ENCODE measurements around the gene PSMA3. TPM values are rescaled to one million over a fixed set of nuclear protein-coding genes. Genes with fewer than 3 reads are reported as not detected.

The PSMA3 gene
- total and polyA plus RNA-seq, 4 donors, result 64.3 to 302 (median 181) TPM

DNA sequence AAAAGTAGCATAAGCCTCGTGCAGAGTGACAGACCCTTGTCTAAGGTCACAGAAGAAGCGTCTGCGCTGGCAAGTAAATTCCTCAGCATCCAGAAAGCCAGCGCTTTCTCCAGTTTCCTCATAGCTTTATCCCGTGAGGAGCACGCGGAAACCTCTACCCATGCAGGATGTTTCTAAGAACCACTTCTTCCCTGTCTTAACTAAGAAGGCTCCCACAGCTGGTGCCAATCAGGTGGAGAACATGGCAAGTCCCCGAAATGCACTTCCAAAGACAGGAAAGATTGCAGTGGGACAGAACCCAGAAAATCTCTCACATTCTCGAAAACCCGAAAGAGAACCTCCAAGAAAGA, 52.7 kb downstream of the PSMA3 start:
- no peak for DNase-seq
- Histone ChIP-seq H3K4me1 (ENCODE audit: control insufficient read depth in 5 of 5, insufficient read depth in 5 of 5, low read length in 5 of 5) (peaks cover 3 to 33% (median 7%) of the 10 kb centered on the region in 5 donors), H3K4me3 (peak overlapping the region; percentile 59), H3K27ac (ENCODE audit: low read depth in 1 of 2, low read length in 1 of 2) (peak overlapping the region; percentile 98 to 100), H3K27me3 (ENCODE audit: control insufficient read depth in 3 of 3, insufficient read depth in 3 of 3, low read length in 2 of 3) (no peaks in the 10 kb centered on the region), H3K36me3 (ENCODE audit: control insufficient read depth in 4 of 4, insufficient read depth in 4 of 4, low read length in 4 of 4) (peaks cover 10 to 28% (median 19%) of the 10 kb centered on the region in 4 donors), H3K9me3 (ENCODE audit: control insufficient read depth in 4 of 4, insufficient read depth in 3 of 4, low read length in 3 of 4) (peaks cover 0 to 4% (median 0%) of the 10 kb centered on the region in 4 donors), H3K9ac (ENCODE audit: insufficient read depth in 1 of 2, low read length in 2 of 2) (peak overlapping the region; percentile 79 to 98)
- TF ChIP-seq, protein P1, sequence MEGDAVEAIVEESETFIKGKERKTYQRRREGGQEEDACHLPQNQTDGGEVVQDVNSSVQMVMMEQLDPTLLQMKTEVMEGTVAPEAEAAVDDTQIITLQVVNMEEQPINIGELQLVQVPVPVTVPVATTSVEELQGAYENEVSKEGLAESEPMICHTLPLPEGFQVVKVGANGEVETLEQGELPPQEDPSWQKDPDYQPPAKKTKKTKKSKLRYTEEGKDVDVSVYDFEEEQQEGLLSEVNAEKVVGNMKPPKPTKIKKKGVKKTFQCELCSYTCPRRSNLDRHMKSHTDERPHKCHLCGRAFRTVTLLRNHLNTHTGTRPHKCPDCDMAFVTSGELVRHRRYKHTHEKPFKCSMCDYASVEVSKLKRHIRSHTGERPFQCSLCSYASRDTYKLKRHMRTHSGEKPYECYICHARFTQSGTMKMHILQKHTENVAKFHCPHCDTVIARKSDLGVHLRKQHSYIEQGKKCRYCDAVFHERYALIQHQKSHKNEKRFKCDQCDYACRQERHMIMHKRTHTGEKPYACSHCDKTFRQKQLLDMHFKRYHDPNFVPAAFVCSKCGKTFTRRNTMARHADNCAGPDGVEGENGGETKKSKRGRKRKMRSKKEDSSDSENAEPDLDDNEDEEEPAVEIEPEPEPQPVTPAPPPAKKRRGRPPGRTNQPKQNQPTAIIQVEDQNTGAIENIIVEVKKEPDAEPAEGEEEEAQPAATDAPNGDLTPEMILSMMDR (IDR thresholded peaks at IDR 0.05; ENCODE audit: control extremely low read depth, extremely low read depth), result no peak
- WGBS, 2 donors, result 0 to 1% methylated on average over 10 of the region's 10 CpGs
- no peak for ATAC-seq (ENCODE audit: insufficient read depth, low FRiP score)

DNA sequence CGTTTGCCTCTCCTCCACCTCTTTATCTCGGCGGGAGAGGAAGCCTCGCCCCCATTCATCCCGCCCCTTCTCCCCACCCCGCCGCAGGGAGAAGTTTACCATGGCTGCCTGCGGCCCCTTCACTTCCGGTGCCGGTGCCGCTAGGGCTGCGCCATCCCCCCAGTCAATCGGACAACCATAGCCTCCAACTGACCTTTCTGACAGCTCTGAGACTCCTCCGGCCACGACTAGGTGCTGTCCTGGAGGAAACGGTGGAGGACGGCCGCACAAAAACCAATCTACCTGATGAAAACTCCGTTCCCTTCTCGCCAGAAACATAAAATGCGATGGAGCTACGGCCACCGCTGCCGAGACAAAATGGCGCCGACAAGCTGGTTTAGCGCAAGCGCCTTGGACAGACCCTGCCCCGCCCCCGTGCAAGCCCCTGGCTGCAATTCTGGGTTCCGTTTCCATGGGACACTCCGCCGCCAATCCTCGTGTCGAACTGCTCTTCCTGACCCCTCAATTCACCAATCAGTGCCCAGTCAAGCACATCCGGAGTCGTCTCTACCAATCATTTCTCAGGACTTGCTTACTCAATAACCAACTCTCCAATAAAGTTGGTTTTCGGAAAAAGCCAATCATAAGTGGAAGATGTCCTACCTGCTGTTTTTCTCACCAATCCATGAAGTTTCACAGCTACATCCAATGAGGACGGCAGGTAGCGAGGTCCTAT, 53.3 kb downstream of the PSMA3 start:
- ATAC-seq (ENCODE audit: insufficient read depth, low FRiP score), result peak; percentile 93
- 0 to 1% methylated on average over 40 of the region's 40 CpGs for WGBS, 2 donors
- no peaks in the 10 kb centered on the region for H3K27me3 ChIP-seq (ENCODE audit: control insufficient read depth in 3 of 3, insufficient read depth in 3 of 3, low read length in 2 of 3)

DNA sequence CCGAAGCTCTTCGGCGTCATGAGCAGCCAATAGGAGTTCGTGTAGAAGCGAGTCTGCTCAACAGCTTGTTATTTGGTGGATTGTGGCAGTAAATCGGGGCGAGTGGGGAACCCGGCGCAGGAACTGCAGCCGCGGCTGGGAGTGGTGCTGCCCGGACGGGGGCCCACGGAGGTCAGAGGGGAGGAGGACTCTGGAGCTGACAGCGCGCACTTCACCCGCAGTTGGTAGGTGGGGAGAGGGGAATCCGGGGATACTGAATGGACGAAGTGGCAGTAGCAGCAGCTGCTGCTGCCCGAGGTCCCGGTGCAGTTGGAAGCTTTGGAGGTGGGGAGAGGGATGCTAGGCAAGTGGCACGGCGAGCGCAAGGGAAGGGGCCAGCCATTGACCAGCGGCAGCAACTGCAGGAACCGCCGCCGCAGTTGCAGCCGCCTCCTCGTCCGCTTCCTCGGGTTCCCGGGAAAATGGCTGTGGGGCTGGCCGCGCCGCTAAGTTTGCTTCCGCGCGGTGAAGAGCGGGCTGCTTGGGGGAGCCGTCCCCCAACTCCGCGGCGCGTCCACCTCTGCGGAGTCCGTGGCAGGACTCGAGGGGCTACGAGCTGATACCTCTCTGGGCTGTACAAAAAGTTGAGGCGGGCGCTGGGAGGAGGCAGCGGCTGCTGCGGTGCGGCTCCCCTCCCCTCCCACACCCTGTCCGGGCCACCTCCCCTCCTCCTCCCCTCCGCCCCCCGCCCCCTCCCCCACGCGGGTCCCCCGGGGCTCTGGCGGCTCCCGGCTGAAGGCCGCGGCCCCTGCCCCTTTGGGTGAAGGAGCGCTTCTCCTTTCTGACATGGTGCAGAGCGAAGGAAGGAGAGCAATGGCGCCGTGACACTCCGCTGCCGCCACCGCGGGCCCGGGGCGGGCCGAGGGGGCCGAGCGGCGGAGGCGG, 54.1 kb downstream of the PSMA3 start, which contains the start of gene ARID4A:
TSS of gene ARID4A (plus strand) at position 79 of the 924 bp plus-strand sequence. CDS start 1,300 bp downstream, outside the sequence.
- ATAC-seq (ENCODE audit: insufficient read depth, low FRiP score) (peak; percentile 22), DNase-seq (peak; percentile 66 to 70 (median 67))
- peak within 1 kb of the TSS; percentile 98 to 100 for H3K27ac ChIP-seq (ENCODE audit: low read depth in 1 of 2, low read length in 1 of 2)
- H3K27me3 ChIP-seq (ENCODE audit: control insufficient read depth in 3 of 3, insufficient read depth in 3 of 3, low read length in 2 of 3), result no peaks in the 10 kb centered on the region
- peaks cover 2 to 28% (median 7%) of the 10 kb centered on the region in 5 donors for H3K4me1 ChIP-seq (ENCODE audit: control insufficient read depth in 5 of 5, insufficient read depth in 5 of 5, low read length in 5 of 5)
- WGBS, 2 donors, result 0 to 1% methylated on average over 49 to 78 of the region's 79 CpGs
- peaks cover 3 to 38% (median 18%) of the 10 kb centered on the region in 4 donors for H3K36me3 ChIP-seq (ENCODE audit: control insufficient read depth in 4 of 4, insufficient read depth in 4 of 4, low read length in 4 of 4)
- peak within 1 kb of the TSS; percentile 89 to 98 for H3K9ac ChIP-seq (ENCODE audit: insufficient read depth in 1 of 2, low read length in 2 of 2)
- TF ChIP-seq, protein P1 (IDR thresholded peaks at IDR 0.05; ENCODE audit: control extremely low read depth, extremely low read depth), result no peak
- H3K9me3 ChIP-seq (ENCODE audit: control insufficient read depth in 4 of 4, insufficient read depth in 3 of 4, low read length in 3 of 4), result peaks cover 0 to 4% (median 0%) of the 10 kb centered on the region in 4 donors
- H3K4me3 ChIP-seq, result peak within 1 kb of the TSS; percentile 99

More for the DNA sequence above, 53.3 kb downstream of the PSMA3 start:
- Histone ChIP-seq H3K4me1 (ENCODE audit: control insufficient read depth in 5 of 5, insufficient read depth in 5 of 5, low read length in 5 of 5) (peaks cover 2 to 28% (median 8%) of the 10 kb centered on the region in 5 donors), H3K9ac (ENCODE audit: insufficient read depth in 1 of 2, low read length in 2 of 2) (peak overlapping the region; percentile 87 to 98), H3K9me3 (ENCODE audit: control insufficient read depth in 4 of 4, insufficient read depth in 3 of 4, low read length in 3 of 4) (peaks cover 0 to 4% (median 0%) of the 10 kb centered on the region in 4 donors), H3K4me3 (peak overlapping the region; percentile 59), H3K27ac (ENCODE audit: low read depth in 1 of 2, low read length in 1 of 2) (peak overlapping the region; percentile 98 to 100), H3K36me3 (ENCODE audit: control insufficient read depth in 4 of 4, insufficient read depth in 4 of 4, low read length in 4 of 4) (peaks cover 6 to 33% (median 17%) of the 10 kb centered on the region in 4 donors)
- TF ChIP-seq, protein P1 (IDR thresholded peaks at IDR 0.05; ENCODE audit: control extremely low read depth, extremely low read depth), result no peak
- DNase-seq, result peak; percentile 99 to 100 (median 100)
